Measurements from ENCODE around the gene RABIF.
A peak's percentile ranks its signal among the peaks of the same experiment; 100 is the strongest.
"Not testable (repeated sequence)": the region's sequence is repeated elsewhere in the genome, so short reads cannot be mapped to it uniquely, and the experiment has no call there.

Gene RABIF

GRCh38 chr1:202888531-202889360 is at the start of gene RABIF:
RABIF (minus strand) TSS chr1:202889149; CDS start chr1:202889098, 51 bp downstream.
- peak; percentile 93 for DNase-seq

GRCh38 chr1:202938287-202938925 is 49.5 kb upstream of the RABIF start:
- no peak for DNase-seq

GRCh38 chr1:202936409-202936808 is 47.5 kb upstream of the RABIF start:
- not testable (repeated sequence) for DNase-seq

- DNase-seq = no peak
These were observed 46.9 kb upstream of the RABIF start for GRCh38 chr1:202935844-202936243.

- no peak for DNase-seq
These were observed 45.8 kb upstream of the RABIF start for GRCh38 chr1:202934755-202935154.

GRCh38 chr1:202932476-202932875 is 43.5 kb upstream of the RABIF start:
- DNase-seq = no peak

- peak; percentile 96 for DNase-seq
These were observed 37.9 kb upstream of the RABIF start, which contains the start of gene KLHL12 for GRCh38 chr1:202926581-202927491. KLHL12 (minus strand) TSS chr1:202927234; CDS start chr1:202925162, 2,072 bp downstream.

GRCh38 chr1:202923533-202923932 is 34.6 kb upstream of the RABIF start:
- no peak for DNase-seq

GRCh38 chr1:202919615-202920014 is 30.7 kb upstream of the RABIF start:
- no peak for DNase-seq

GRCh38 chr1:202915146-202915545 is 26.2 kb upstream of the RABIF start:
- DNase-seq = no peak

- DNase-seq = not testable (repeated sequence)
These were observed 23.5 kb upstream of the RABIF start for GRCh38 chr1:202912476-202912875.

GRCh38 chr1:202909494-202909893 is 20.5 kb upstream of the RABIF start:
- no peak for DNase-seq

GRCh38 chr1:202908998-202909397 is 20.0 kb upstream of the RABIF start:
- no peak for DNase-seq

GRCh38 chr1:202905331-202905730 is 16.4 kb upstream of the RABIF start:
- no peak for DNase-seq

- DNase-seq = not testable (repeated sequence)
These were observed 14.9 kb upstream of the RABIF start for GRCh38 chr1:202903808-202904207.

GRCh38 chr1:202901555-202901954 is 12.6 kb upstream of the RABIF start:
- DNase-seq = no peak

- no peak for DNase-seq
These were observed 3.6 kb upstream of the RABIF start for GRCh38 chr1:202892501-202892900.

- no peak for DNase-seq
These were observed 1.4 kb upstream of the RABIF start for GRCh38 chr1:202890392-202890791.

GRCh38 chr1:202888221-202888530 is 773 bp downstream of the RABIF start:
- DNase-seq = no peak

- no peak for DNase-seq
These were observed 7.9 kb downstream of the RABIF start for GRCh38 chr1:202880961-202881460.

- no peak for DNase-seq
These were observed 8.9 kb downstream of the RABIF start for GRCh38 chr1:202880062-202880461.

GRCh38 chr1:202879128-202879527 is 9.8 kb downstream of the RABIF start:
- no peak for DNase-seq

- DNase-seq = no peak
These were observed 15.9 kb downstream of the RABIF start for GRCh38 chr1:202873026-202873425.

All from NCI-H446 treated with DMSO at 0.1 percent for 48 hours (cell line).